Right atrium auricular region (tissue), 2 donors: ENCODE measurements around the gene RGS11. TPM values are rescaled to one million over a fixed set of nuclear protein-coding genes. Genes with fewer than 3 reads are reported as not detected.
A peak's percentile ranks its signal among the peaks of the same experiment; 100 is the strongest.

Source experiments
- DNase-seq: peaks from one replicate; pipeline ENCODE4 v3.0.0-alpha.2; 2019; ENCODE audit warnings: low spot score
- H3K27ac ChIP-seq, 2 donors: fragments of 200-600 bp; sonication (generic); 1 replicate in 1 of 2; 2 replicates in 1 of 2; pipeline ENCODE4 v1.5.1; 2016 to 2019
- H3K27me3 ChIP-seq, 2 donors: fragments of 200-600 bp; sonication (generic); one replicate each; pipeline versions ENCODE4 v1.5.1 to v1.6.0; 2017 to 2019
- H3K36me3 ChIP-seq: fragments of 200-600 bp; sonication (generic); one replicate; pipeline ENCODE4 v1.5.1; 2016
- H3K4me1 ChIP-seq, 2 donors: fragments of 200-600 bp; sonication (generic); one replicate each; pipeline versions ENCODE4 v1.5.1 to v1.6.0; 2017 to 2019
- H3K4me3 ChIP-seq, 2 donors: fragments of 200-600 bp; sonication (generic); 1 replicate in 1 of 2; 2 replicates in 1 of 2; pipeline ENCODE4 v1.5.1; 2017 to 2019; ENCODE audit warnings: mild to moderate bottlenecking in 1 of 2, moderate library complexity in 1 of 2
- H3K9me3 ChIP-seq, 2 donors: fragments of 200-600 bp; sonication (generic); one replicate each; pipeline ENCODE4 v1.5.1; 2019
- total RNA-seq, 2 donors: library from RNA; depleted of rRNA; stranded (reverse); fragments of >200 nt; gene quantifications; one replicate each; pipeline ENCODE4 v1.1.0, GENCODE V29; 2016
- TF ChIP-seq, protein P1 (sequence below), 2 donors: fragments of 200-600 bp; sonication (generic); IDR thresholded peaks; one replicate each; pipeline ENCODE4 v1.5.1; 2019; ENCODE audit warnings: antibody characterized with exemption in 2 of 2

RGS11 gene
- total RNA-seq, 2 donors from 2014 or later = 8.3 to 9.0 TPM

DNA sequence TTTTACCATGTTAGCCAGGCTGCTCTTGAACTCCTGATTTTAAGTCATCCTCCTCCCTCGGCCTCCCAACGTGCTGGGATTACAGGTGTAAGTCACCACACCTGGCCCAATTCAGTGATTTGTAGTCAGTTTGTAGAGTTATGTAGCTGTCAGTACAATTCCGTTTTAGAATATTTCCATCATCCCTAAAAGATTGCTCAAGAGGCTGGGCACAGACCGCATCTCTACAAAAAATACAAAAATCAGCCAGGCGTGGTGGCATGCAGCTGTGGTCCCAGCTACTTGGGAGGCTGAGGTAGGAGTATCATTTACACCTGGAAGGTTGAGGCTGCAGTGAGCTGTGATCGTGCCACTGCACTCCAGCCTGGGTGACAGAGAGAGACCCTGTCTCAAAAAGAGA, 20.6 kb downstream of the RGS11 start:
- Histone ChIP-seq H3K9me3 (no peaks in the 10 kb centered on the region), H3K27me3 (no peaks in the 10 kb centered on the region), H3K36me3 (peaks cover 55% of the 10 kb centered on the region), H3K4me1 (peaks cover 0 to 5% of the 10 kb centered on the region in 2 donors), H3K4me3 (no peak overlapping the region), H3K27ac (no peak overlapping the region)
- TF ChIP-seq, protein P1, sequence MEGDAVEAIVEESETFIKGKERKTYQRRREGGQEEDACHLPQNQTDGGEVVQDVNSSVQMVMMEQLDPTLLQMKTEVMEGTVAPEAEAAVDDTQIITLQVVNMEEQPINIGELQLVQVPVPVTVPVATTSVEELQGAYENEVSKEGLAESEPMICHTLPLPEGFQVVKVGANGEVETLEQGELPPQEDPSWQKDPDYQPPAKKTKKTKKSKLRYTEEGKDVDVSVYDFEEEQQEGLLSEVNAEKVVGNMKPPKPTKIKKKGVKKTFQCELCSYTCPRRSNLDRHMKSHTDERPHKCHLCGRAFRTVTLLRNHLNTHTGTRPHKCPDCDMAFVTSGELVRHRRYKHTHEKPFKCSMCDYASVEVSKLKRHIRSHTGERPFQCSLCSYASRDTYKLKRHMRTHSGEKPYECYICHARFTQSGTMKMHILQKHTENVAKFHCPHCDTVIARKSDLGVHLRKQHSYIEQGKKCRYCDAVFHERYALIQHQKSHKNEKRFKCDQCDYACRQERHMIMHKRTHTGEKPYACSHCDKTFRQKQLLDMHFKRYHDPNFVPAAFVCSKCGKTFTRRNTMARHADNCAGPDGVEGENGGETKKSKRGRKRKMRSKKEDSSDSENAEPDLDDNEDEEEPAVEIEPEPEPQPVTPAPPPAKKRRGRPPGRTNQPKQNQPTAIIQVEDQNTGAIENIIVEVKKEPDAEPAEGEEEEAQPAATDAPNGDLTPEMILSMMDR (IDR thresholded peaks at IDR 0.05) = no peak
- DNase-seq = no peak

DNA sequence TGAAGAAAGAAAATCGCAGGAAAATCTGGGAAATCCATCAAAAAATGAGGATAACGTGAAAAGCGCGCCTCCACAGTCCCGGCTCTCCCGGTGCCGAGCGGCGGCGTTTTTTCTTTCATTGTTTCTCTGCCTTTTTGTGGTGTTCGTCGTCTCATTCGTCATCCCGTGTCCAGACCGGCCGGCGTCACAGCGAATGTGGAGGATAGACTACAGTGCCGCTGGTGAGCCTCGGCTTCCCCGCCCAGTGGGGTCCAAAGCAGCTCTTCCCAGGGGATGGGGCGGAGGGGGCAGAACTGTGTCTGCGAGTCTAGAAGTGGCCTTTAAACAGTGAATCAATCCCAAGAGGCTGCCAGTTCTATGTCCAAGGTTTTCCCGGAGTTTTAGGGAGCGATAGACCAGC, 21.3 kb downstream of the RGS11 start:
- no peaks in the 10 kb centered on the region for H3K27me3 ChIP-seq
- no peak overlapping the region for H3K27ac ChIP-seq
- peaks cover 51% of the 10 kb centered on the region for H3K36me3 ChIP-seq
- TF ChIP-seq, protein P1 (IDR thresholded peaks at IDR 0.05) = no peak
- DNase-seq = no peak
- no peak overlapping the region for H3K4me3 ChIP-seq
- H3K9me3 ChIP-seq = no peaks in the 10 kb centered on the region
- peaks cover 0 to 5% of the 10 kb centered on the region in 2 donors for H3K4me1 ChIP-seq

DNA sequence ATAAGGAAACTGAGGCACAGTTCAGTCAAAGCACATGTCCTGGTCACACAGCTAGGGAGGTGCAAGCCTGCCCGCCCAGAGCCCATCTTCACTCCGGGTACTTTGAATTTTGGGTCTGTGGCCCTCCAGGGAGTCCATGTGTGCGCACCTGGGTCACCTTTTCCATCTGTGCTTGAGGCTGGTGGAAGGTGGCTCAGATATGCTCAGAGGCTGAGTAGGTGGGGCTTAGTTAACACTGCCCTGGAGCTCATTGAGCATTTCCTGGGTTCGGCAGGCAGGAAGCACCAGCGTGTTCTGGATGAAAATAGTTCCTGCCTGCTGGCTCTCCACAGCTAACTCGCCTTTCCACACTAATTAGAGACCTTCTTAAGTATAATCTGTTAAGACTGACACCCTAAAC, 21.9 kb downstream of the RGS11 start:
- TF ChIP-seq, protein P1 (IDR thresholded peaks at IDR 0.05) = no peak
- Histone ChIP-seq H3K27me3 (no peaks in the 10 kb centered on the region), H3K9me3 (no peaks in the 10 kb centered on the region), H3K4me3 (no peak overlapping the region), H3K36me3 (peaks cover 47% of the 10 kb centered on the region), H3K4me1 (peaks cover 0 to 5% of the 10 kb centered on the region in 2 donors), H3K27ac (no peak overlapping the region)
- DNase-seq = no peak

DNA sequence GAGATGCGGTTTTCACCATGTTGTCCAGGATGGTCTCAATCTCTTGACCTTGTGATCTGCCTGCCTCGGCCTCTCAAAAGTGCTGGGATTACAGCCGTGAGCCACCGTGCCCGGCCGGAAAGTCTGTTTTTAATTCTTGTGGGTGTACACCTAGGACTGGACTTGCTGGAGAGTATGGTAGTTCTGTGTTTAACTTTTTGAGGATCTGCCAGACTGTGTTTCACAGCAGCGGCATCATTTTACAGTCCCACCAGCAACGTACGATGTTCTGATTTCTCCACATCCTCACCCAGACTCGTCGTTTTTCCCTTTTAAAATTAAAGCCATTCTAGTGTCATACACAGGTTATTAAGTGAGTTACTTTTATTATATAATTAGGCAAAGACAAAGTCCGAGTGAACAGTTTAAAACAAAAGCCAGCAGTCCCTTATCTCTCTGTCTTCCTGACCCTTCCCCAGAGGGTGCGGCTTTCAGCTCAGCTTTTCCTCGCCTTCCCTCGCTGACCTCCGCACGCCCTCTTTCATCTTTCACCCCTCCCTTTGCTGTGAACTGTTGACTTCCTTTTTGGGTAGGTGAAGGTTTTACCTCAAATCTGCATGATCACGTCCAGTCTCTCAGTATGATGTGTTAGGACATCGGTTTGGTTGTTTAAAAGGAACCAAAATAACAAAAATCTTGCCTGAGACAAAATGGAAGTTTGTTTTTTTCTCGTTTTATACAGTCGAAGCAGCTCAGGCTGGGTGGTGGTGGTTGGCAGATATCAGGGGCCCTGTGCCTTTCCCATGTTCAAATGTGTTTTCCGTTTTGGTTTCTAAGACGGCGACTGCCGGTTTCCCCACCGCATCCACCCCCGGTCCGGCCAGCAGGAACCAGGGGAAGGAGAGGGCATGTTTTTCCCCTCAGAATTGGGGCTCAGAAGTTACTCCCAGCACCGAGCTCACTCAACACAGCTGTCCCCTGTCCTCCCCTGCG, 23.1 kb downstream of the RGS11 start:
- peak overlapping the region; percentile 16 to 20 for H3K27ac ChIP-seq
- no peak for DNase-seq
- TF ChIP-seq, protein P1 (IDR thresholded peaks at IDR 0.05) = no peak
- no peaks in the 10 kb centered on the region for H3K27me3 ChIP-seq
- H3K4me1 ChIP-seq = peaks cover 0 to 5% of the 10 kb centered on the region in 2 donors
- no peak overlapping the region for H3K4me3 ChIP-seq
- no peaks in the 10 kb centered on the region for H3K9me3 ChIP-seq
- H3K36me3 ChIP-seq = peaks cover 42% of the 10 kb centered on the region

DNA sequence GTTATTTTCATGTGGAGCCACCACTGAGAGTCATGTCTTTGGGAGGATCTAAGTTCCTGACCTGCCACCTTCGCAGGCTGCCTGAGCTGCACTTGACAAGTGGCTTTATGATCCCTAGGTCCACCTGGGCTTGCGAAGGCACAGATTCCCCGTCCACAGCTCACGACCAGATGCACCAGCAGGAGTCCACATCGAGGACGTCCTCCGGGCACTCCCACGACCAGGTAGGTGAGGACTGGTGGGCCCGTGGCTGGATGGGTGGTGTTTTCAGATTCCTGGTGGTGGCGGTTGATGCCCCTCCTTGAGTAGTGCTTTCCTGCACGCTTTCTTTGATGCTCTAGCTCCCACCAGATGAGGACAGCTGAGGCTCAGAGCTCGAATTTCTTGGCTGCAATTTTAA, 26.3 kb downstream of the RGS11 start:
- Histone ChIP-seq H3K4me3 (no peak overlapping the region), H3K27ac (no peak overlapping the region), H3K9me3 (no peaks in the 10 kb centered on the region), H3K4me1 (peaks cover 0 to 5% of the 10 kb centered on the region in 2 donors), H3K27me3 (no peaks in the 10 kb centered on the region), H3K36me3 (peaks cover 26% of the 10 kb centered on the region)
- TF ChIP-seq, protein P1 (IDR thresholded peaks at IDR 0.05) = no peak
- DNase-seq = no peak
